22Rv1 (cell line): ENCODE data around the gene SCART1.
"Not testable (repeated sequence)": the region's sequence is repeated elsewhere in the genome, so short reads cannot be mapped to it uniquely, and the experiment has no call there.

Experiments used
- H3K27ac ChIP-seq: fragments of 450-650 bp; 2 replicates; pipeline ENCODE4 v1.5.1; 2017
- ZFX ChIP-seq: fragments of 450-650 bp; IDR thresholded peaks from 2 replicates; pipeline ENCODE4 v1.6.1; 2017; ENCODE audit warnings: antibody characterized with exemption, borderline replicate concordance
- TF ChIP-seq, protein P1 (sequence below): fragments of 450-650 bp; IDR thresholded peaks from 2 replicates; pipeline ENCODE4 v1.5.1; 2017; ENCODE audit warnings: mild to moderate bottlenecking

SCART1 gene

DNA sequence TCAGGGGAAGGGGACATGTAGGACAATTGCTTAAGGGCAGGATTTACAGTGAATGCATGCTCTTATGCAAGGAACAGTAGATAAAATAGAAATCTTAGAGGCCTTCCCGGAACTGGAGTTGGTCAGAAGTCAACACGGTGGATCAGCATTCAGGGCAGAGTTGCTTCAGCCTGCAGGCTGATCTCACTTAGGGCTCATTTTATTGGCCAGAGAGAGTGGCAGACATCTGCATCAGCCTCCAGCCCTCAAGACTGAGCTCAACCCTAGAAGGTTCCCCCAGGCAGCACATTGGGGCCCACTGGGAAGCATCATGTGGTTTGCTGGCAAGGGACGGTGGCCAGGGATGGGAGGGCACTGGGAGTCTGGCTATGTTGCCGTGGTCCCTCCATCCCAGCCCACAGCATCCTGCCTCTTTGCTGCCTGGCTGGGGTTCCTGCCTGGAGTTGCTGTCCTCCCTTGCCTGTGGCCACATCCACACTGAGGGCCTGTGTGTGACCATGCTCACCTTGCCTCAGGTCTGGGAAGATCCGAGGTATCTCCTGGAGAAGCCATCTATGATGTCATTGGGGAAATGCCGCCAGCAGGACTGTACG is 13.0 kb downstream of the SCART1 start:
- TF ChIP-seq ZFX = no peak
- TF ChIP-seq, protein P1, sequence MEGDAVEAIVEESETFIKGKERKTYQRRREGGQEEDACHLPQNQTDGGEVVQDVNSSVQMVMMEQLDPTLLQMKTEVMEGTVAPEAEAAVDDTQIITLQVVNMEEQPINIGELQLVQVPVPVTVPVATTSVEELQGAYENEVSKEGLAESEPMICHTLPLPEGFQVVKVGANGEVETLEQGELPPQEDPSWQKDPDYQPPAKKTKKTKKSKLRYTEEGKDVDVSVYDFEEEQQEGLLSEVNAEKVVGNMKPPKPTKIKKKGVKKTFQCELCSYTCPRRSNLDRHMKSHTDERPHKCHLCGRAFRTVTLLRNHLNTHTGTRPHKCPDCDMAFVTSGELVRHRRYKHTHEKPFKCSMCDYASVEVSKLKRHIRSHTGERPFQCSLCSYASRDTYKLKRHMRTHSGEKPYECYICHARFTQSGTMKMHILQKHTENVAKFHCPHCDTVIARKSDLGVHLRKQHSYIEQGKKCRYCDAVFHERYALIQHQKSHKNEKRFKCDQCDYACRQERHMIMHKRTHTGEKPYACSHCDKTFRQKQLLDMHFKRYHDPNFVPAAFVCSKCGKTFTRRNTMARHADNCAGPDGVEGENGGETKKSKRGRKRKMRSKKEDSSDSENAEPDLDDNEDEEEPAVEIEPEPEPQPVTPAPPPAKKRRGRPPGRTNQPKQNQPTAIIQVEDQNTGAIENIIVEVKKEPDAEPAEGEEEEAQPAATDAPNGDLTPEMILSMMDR = no peak

DNA sequence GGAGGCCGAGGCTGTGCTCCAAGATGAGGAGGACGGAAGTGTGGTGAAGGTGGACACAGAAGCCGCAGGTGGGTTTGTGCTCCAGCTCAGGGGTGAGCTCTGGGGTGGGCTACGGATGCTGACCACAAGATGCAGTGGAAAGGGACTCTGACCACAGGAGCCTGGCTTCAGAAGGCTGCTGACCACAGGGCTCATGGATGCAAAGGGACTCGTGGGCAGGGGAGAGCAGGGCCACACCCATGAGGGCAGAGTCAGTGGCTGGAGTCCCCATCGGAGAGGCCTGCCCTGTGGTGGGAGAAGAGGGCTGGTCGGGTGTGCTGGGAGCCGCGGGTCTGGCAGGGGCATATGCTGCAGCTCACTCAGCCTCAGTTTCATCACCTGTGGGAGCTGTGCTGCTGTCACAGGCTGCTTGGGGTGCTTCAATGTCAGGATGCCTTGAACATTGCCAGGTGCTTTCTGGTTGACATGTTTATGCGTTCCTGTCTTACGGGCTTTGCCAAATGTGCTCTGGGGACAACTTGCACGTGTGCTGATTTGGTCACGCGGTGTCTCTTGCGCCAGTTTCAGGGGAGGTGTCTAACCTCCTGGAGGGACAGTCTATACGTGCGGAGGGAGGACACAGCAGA is 13.7 kb downstream of the SCART1 start:
- H3K27ac ChIP-seq = no peak overlapping the region
- TF ChIP-seq ZFX = no peak

More for the DNA sequence above, 13.0 kb downstream of the SCART1 start:
- H3K27ac ChIP-seq = no peak overlapping the region

DNA sequence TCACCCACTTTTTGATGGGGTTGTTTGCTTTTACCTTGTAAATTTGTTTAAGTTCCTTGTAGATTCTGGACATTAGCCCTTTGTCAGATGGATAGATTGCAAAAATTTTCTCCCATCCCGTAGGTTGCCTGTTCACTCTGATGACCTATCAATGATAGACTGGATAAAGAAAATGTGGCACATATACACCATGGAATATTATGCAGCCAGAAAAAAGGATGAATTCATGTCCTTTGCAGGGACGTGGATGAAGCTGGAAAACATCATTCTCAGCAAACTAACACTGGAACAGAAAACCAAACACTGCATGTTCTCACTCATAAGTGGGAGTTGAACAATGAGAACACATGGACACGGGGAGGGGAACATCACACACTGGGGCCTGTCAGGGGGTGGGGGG is 15.5 kb downstream of the SCART1 start:
- H3K27ac ChIP-seq = not testable (repeated sequence)

DNA sequence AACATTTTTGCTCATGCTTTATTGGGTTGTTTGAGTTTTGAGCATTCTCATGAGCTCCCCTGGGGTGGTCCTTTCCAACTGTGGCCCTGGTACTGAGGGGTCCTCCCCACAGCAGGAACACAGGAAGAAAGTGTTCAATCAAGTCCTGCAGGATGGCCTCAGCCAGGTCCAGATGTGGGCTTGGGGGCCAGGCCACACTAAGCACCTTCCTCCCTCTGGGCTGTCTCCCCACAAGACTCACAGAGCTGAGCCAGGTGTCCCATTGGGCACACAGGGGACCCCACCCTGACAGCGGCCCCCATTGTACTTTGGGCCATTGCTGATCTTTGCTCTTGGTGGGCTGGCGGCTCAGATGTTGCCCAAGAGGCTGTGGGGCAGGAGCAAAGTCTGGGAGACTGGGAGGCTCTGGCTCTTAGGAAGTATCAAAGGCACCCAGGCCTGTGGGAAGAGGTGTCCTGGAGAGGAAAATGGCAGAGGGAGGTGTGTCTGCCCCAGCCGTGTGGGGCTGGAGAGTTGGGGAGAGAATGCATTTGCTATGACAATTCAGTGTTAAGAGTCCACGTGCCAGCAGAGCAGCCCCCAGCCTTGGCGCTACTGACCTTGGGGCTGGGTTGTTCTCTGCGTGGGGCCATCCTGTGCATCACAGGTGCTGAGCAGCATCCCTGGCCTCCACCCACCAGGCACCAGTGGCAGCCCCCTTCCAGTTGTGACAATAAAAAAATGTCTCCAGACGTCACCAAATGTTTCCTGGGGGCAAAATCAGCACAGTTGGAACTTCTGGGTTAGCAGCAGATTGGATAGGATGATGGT is 17.8 kb downstream of the SCART1 start:
- H3K27ac ChIP-seq = no peak overlapping the region
- TF ChIP-seq, protein P1 = no peak
- TF ChIP-seq ZFX = no peak

DNA sequence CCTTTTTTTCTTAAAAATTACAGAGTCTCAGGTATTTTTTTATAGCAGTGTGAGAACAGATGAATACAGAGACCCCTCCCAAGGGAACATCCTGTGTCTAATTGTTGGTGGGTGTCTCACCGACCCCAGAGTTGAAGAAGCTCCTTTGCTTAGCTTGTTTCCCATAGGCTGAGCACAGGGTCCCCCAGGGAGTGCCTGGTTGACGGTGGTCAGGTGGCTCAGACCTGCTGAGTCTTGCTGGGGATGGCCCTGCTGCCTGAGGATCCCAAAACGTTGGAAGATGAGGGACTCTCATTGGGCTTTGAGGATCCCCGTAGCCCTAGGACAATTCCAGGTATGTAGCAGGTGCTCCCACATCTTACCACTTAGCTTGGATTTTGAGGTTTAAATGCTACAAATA is 19.5 kb downstream of the SCART1 start:
- no peak for TF ChIP-seq ZFX
- TF ChIP-seq, protein P1 = no peak
- H3K27ac ChIP-seq = no peak overlapping the region

DNA sequence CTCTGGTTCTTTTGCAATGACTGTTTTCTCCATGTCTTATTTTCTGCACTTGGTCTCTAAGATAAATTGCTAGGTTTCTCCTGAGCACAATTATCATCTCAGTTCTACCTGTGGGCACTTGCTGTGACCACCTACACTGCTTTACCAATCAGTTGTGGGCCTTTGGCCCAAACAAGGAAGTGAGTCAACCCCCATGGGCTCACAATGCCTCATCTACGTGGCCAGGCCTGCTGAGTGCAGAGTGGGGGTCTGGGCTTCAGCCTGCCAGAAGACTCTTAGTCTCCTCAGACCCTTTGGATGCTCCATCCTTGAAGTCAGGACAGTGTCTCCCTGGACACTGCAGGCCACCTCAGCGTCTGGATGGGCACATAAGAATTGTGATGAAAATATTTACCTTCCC is 20.3 kb downstream of the SCART1 start:
- no peak overlapping the region for H3K27ac ChIP-seq
- TF ChIP-seq ZFX = no peak
- TF ChIP-seq, protein P1 = no peak

DNA sequence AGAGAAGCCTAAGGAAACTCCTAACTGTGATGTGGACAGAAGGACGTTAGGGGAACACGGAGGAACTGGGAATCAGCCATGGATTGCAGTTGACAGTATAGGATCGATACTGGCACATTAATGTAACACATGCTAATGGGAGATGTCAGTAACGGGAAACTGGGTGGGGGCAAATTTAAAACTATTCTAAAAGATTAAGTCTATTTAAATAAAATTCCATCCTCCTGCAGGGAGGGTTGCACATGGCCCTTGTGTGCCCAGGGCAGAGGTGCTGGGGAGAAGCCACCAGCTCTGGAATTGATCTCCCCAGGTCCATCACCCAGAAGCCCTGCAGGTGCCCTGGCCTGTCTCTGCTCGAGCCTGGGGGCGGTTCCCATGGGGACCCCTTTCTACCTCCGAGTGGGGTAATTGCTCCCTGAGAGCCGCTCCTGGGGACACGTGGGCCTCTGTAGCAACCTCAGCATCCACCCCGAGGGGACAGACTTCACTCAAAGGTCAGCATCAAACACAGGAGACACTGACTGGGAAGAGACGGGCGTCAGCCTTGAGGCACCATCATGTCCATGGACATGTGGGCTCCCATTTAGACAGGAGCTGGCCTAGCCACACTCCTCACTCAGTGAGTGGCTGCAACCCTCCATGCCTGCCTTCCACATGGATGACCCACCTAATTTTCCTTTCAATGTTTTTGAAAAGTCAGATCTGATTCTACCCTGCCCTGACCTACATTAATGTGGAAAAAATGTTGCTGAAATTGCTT is 21.1 kb downstream of the SCART1 start:
- no peak overlapping the region for H3K27ac ChIP-seq

More for the DNA sequence above, 21.1 kb downstream of the SCART1 start:
- TF ChIP-seq, protein P1 = no peak
